NCI-H82 (cell line): ENCODE measurements around the gene LIMD2.

Experiments
- DNase-seq: peaks from one replicate; lab custom pipeline; 2025; lab: John Stamatoyannopoulos, UW

LIMD2 gene

GRCh38 chr17:63681530-63681929, 18.4 kb downstream of the LIMD2 start:
- DNase-seq = no peak

GRCh38 chr17:63680700-63681099, 19.2 kb downstream of the LIMD2 start:
- no peak for DNase-seq

DNA sequence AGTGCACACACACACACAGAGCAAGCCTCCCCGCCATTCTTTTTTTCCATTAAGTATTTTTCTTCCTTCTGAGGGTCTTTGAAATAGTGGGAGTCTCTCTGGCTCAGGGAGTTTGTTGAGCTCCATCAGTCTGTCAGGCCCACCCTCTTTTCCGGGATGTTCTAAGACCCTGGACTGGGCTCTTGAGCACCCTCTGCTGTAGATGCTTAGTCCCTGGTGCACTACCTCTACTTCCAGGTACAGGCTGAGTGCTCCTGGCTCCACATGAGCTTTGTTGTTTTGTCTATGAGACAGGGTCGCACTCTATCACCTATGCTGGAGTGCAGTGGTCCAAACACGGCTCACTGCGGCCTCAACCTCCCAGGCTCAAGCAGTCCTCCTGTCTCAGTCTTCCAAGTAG, 20.7 kb downstream of the LIMD2 start:
- peak; percentile 9 for DNase-seq

DNA sequence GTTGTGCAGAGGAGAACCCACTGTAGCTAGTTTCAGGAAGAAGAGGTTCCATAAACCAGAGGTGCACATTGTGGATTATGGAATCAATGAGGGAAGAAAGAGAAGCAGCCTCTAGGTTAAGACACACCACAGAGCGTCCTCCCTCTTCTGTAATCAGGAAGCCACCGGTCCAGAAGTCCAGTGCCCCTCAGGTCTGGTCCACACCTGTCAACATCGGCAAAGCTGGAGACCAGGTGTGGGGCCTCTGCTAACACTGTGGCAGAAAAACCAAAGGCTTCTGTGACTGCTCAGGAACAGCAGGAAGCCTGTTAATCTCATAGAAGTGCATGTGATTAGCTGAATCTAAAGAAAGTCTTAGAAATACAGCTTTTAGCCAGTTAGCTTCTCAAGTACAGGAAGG, 23.3 kb downstream of the LIMD2 start:
- DNase-seq = peak; percentile 56

GRCh38 chr17:63675607-63676546, 24.0 kb downstream of the LIMD2 start:
- DNase-seq = no peak

DNA sequence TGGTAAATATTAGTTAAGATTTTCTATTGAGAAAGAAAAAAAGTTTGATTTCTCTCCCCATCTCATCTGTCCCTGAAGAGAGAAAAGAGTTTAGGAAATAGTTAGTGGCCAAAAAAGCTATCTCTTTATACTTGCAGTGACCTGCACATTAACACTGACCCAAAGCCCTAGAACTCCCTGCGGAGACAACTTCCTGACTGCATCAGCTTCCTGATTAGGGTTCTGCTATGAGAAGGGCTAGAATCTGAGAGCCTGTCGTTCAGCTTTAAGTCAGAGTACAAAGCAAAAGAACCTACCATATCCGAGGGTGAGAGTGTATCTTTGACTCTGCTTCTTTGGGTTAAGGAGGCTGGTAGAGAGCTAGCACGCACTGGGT, 24.7 kb downstream of the LIMD2 start:
- no peak for DNase-seq

GRCh38 chr17:63672856-63673255, 27.1 kb downstream of the LIMD2 start:
- DNase-seq = no peak

DNA sequence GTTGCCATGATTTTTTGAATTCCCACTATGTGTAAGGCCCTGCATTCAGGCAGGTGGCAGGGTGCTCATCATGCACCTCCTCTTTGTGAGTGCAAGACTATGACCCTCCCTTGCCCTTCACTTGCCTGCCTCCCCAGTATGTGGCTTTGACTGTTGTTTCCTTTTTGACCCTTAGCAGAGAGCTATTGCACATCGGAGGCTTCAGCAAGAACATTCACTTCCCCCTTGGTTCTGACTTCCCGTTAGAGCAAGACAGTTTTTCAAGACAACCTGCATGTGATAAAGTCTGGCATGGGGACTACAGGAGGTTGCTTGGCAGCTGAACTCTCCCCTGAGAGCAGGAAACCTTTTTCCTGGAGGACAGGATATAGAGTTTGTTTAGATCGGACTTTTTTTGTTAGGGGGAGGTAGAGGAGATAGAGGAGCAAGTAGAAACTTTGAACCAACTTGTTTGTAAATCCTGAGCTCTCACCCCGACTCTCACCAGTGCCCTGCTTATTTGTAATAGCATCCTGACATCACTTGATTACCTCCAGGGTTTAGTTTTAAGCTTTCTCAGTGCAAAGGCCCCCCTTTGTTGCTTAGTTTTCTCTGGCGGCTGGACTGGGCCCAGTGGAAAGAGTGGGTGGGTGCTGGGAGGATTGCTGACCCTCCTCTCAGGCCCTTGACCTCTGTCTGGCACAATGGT, 34.3 kb downstream of the LIMD2 start:
- DNase-seq = no peak

DNA sequence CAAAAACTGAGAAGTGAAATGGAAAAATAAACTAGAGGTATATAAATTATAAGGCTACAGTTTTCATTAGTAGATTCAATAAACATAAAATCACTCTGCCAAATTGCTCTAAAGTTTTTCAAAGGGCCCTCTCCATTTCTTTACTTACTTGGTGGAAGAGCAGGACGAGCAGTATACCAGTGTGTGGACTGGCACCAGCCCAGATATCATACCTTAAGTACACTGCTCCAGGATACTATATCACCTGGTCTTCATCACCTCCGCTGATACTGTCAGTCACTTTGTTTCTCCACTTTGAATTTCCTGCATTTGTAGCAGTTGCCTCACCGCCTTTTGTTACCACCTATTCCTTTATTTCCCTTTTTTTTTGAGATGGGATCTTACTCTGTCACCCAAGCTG, 40.1 kb downstream of the LIMD2 start:
- DNase-seq = no peak

DNA sequence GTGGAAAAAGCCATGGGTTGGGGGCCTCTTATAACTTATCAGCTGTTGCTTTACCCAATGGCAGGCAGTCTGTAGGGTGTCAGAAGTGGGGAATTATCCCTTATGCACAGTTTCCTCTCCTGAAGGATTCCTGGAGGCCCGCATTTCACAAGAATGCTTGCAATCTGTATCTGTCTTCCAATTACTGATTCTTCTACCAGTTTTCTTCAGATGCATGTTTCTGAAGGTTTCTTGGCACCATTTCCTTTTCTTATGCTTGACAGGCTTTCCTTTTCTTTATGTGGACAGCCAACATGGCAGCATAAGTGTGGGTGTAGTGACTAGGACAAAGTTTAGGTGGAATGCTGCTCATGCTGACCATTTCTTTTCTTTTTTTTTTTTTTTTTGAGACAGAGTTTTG, 41.6 kb downstream of the LIMD2 start:
- no peak for DNase-seq

- DNase-seq = no peak
These were observed 42.1 kb downstream of the LIMD2 start for GRCh38 chr17:63657786-63658185.

- no peak for DNase-seq
These were observed 46.9 kb downstream of the LIMD2 start for GRCh38 chr17:63653050-63653449.

- no peak for DNase-seq
These were observed 47.8 kb downstream of the LIMD2 start for GRCh38 chr17:63652106-63652505.

DNA sequence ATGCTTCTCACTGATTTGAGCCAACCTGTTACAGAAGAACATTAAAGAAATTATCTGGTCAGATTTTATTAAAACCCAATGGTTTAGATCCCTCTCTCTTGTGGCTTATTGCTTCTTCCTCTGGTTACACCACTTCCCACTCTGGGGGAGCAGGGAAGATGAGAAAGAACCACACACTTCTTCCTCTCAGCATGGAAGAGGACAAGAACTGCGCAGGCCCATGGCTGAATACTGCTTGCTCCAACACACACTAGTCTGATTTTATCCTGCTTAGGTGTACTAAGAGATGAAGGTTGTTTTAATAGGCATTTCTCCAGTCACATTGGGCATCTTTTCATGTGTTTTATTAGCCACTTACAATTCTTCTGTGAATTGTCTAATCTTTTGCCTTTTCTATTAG, 50.1 kb downstream of the LIMD2 start:
- DNase-seq = no peak

GRCh38 chr17:63647936-63648335, 52.0 kb downstream of the LIMD2 start:
- no peak for DNase-seq

DNA sequence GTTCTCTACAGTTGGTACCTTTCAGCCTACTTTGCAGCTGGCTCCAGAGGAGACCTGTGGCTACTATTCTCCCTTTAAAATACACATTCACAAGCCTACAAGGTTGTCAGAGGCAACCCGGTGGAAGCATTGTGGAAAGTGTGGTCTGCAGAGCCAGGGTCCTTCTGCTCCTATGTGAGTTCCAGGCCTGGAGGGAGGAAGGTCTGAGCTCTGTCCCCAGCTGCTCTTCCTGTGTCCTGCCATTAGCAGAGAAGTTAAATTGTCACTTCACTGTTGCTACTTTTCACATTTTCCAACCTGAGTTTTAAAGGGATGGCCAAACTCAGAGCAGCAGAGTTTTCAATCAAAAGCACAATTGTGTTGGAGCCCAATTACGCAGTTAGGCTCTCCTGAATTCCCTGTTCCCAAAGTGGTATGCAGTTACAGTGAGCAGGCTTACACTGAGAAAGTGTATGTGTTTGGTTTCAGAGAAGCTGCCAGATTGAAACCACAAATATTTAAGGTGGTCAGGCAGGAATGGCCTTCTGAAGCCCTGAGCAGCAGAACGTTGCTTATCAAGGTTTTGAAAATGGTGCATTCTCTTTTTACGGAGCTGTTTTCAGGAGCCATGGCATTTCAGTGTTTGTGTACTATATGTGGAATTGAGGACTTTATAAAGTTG, 52.7 kb downstream of the LIMD2 start:
- no peak for DNase-seq

- no peak for DNase-seq
These were observed 53.5 kb downstream of the LIMD2 start for GRCh38 chr17:63646488-63646806.
